Lower leg skin (tissue), 4 donors: ENCODE results near the gene ADRB1. TPM values are rescaled to one million over a fixed set of nuclear protein-coding genes. Genes with fewer than 3 reads are reported as not detected.

Source experiments
- DNase-seq, 2 donors: peaks; one replicate each; pipeline ENCODE4 v3.0.0-alpha.2; 2019; ENCODE audit warnings: low spot score in 2 of 2
- H3K4me3 ChIP-seq: fragments of 200-600 bp; sonication (generic); 2 replicates; pipeline ENCODE4 v1.5.1; 2017; ENCODE audit warnings: mild to moderate bottlenecking, low read depth; ENCODE audit not compliant: poor library complexity, severe bottlenecking
- POLR2A ChIP-seq, 2 donors: fragments of 450-650 bp; IDR thresholded peaks; one replicate each; pipeline ENCODE4 v1.6.1; 2016 to 2017; ENCODE audit warnings: antibody characterized with exemption in 2 of 2, mild to moderate bottlenecking in 1 of 2, moderate library complexity in 1 of 2
- WGBS, 2 donors: methylation state at CpG; one replicate each; pipeline ENCODE4 v1.1.5; 2018; 5-methylcytosine and 5-hydroxymethylcytosine counted together
- intact Hi-C: fragments of 100-400 bp; cut with DNase I; formaldehyde crosslinking; loops from one replicate; pipeline ENCODE4 v1.15.0; 2023; ENCODE audit warnings: low total_unique reads
- total RNA-seq, 4 donors: library from RNA; depleted of rRNA; stranded (reverse); fragments of >200 nt; gene quantifications; one replicate each; pipeline ENCODE4 v1.1.0, GENCODE V29; 2016
- TF ChIP-seq, protein P1 (sequence below), 3 donors: fragments of 450-650 bp; IDR thresholded peaks; one replicate each; pipeline ENCODE4 v1.5.1; 2016; ENCODE audit warnings: antibody characterized with exemption in 3 of 3, mild to moderate bottlenecking in 3 of 3, moderate library complexity in 2 of 3

The ADRB1 gene
- total RNA-seq, 4 donors from 2014 or later = 0.55 to 1.0 (median 0.82) TPM

- no peak overlapping the region for H3K4me3 ChIP-seq
- TF ChIP-seq POLR2A (IDR thresholded peaks at IDR 0.05) = no peak
- TF ChIP-seq, protein P1, sequence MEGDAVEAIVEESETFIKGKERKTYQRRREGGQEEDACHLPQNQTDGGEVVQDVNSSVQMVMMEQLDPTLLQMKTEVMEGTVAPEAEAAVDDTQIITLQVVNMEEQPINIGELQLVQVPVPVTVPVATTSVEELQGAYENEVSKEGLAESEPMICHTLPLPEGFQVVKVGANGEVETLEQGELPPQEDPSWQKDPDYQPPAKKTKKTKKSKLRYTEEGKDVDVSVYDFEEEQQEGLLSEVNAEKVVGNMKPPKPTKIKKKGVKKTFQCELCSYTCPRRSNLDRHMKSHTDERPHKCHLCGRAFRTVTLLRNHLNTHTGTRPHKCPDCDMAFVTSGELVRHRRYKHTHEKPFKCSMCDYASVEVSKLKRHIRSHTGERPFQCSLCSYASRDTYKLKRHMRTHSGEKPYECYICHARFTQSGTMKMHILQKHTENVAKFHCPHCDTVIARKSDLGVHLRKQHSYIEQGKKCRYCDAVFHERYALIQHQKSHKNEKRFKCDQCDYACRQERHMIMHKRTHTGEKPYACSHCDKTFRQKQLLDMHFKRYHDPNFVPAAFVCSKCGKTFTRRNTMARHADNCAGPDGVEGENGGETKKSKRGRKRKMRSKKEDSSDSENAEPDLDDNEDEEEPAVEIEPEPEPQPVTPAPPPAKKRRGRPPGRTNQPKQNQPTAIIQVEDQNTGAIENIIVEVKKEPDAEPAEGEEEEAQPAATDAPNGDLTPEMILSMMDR (IDR thresholded peaks at IDR 0.05) = no peak
- DNase-seq = no peak
- intact Hi-C loops = no loop called here
- 63 to 74% methylated on average over 2 of the region's 2 CpGs for WGBS, 2 donors
Observed at GRCh38 chr10:114060456-114060855, 16.8 kb downstream of the ADRB1 start.

GRCh38 chr10:114061148-114061547 lies 17.5 kb downstream of the ADRB1 start:
- DNase-seq = no peak
- TF ChIP-seq, protein P1 (IDR thresholded peaks at IDR 0.05) = no peak
- intact Hi-C loops = no loop called here
- 46 to 65% methylated on average over 6 of the region's 6 CpGs for WGBS, 2 donors
- H3K4me3 ChIP-seq = no peak overlapping the region

GRCh38 chr10:114061789-114062188 lies 18.1 kb downstream of the ADRB1 start:
- no peak overlapping the region for H3K4me3 ChIP-seq
- intact Hi-C loops = no loop called here
- WGBS, 2 donors = 90 to 91% methylated on average over 9 of the region's 9 CpGs
- TF ChIP-seq, protein P1 (IDR thresholded peaks at IDR 0.05) = no peak
- no peak for TF ChIP-seq POLR2A (IDR thresholded peaks at IDR 0.05)
- no peak for DNase-seq

DNA sequence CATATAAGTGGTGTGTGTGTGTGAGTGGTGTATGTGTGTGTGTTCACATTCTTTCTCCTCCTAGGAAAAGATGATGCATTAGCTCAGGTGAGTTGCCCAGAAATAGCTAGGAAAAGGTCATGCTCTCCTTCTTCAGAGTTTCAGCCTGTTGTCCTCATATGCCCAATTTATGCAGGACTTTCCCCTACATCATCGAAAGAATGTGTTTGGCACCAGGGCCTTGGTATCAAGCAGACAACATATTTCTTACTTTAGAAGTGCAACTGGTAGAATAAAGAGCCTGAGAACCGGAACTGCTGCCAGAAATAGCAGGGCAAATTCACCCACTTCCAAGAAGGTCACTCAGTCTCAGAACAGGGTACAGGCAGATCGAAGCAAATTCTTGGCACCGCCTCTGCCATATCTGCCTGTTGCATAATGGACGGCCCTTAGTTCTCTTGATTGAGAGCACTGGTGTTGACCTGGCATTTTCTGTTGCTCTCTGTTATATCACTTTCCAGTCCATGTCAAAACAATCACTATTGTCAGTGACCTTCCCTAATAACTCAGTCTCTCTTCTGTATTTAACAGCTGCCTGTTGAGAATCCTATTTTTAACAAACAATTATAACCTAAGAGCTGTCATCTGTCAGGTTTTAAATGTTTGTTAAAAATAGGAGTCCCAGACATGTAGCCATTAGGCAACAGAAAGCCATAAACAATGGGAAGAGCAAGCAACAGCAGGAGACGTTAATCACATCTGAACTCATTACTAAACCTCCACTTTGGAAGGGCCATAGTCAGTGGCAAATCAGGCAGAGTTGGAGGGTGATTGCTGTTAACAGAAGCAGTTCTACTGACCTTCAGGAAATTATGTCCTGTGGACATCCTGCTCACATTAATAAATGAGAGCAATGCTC lies 20.7 kb downstream of the ADRB1 start:
- WGBS, 2 donors = 55 to 72% methylated on average over 6 of the region's 6 CpGs
- no peak for DNase-seq
- intact Hi-C loops = no loop called here
- TF ChIP-seq, protein P1 (IDR thresholded peaks at IDR 0.05) = no peak
- no peak for TF ChIP-seq POLR2A (IDR thresholded peaks at IDR 0.05)
- H3K4me3 ChIP-seq = no peak overlapping the region

GRCh38 chr10:114065049-114065435 lies 21.4 kb downstream of the ADRB1 start:
- WGBS, 2 donors = 97 to 99% methylated on average over 3 of the region's 3 CpGs
- TF ChIP-seq, protein P1 (IDR thresholded peaks at IDR 0.05) = no peak
- no peak for TF ChIP-seq POLR2A (IDR thresholded peaks at IDR 0.05)
- intact Hi-C loops = no loop called here
- H3K4me3 ChIP-seq = no peak overlapping the region
- no peak for DNase-seq
